Endothelial cell of umbilical vein (primary cell): Measurements from ENCODE around the gene ADAM17. TPM values are rescaled to one million over a fixed set of nuclear protein-coding genes. Genes with fewer than 3 reads are reported as not detected.

Experiments used
- BruUV-seq: library from RNA; stranded (reverse); fragments of 400-500 nt; replicated peaks from 2 replicates; lab custom pipeline; 2021; lab: Mats Ljungman, UMichigan
- CTCF ChIA-PET: fragments of 300-600, 350-600 bp; sonication (Branson Sonifier 250); formaldehyde crosslinking; loops from one replicate; lab custom pipeline; 2021; ENCODE audit warnings: antibody characterized with exemption, inconsistent platforms; lab: Charles Lee
- POLR2A ChIA-PET: fragments of 300-600, 350-600 bp; sonication (Branson Sonifier 250); formaldehyde crosslinking; loops from one replicate; lab custom pipeline; 2021; ENCODE audit warnings: antibody characterized with exemption, inconsistent platforms; lab: Charles Lee
- DNase-seq: peaks from one replicate; pipeline ENCODE4 v3.0.0-alpha.2; 2011; ENCODE audit warnings: low read depth, low spot score
- FAIRE-seq: peaks from 2 replicates; lab custom pipeline; 2011; peaks lifted over from hg19 to GRCh38; lab: Jason Lieb, UNC
- H2AFZ ChIP-seq: 2 replicates; pipeline ENCODE4 v1.6.0; 2012; ENCODE audit warnings: low read depth, low read length, control low read depth, inconsistent platforms
- H3K27ac ChIP-seq: 2 replicates; pipeline ENCODE4 v1.5.1; 2011; ENCODE audit warnings: low read depth, mild to moderate bottlenecking, control low read depth, low read length, moderate library complexity; ENCODE audit not compliant: insufficient read depth
- H3K27me3 ChIP-seq, 2 experiments: 2 replicates each; pipeline versions ENCODE4 v1.6.0 to v1.6.1; 2011; ENCODE audit warnings: low read length in 2 of 2, mixed read lengths in 1 of 2; ENCODE audit not compliant: control insufficient read depth in 2 of 2, insufficient read depth in 2 of 2
- H3K36me3 ChIP-seq, 2 experiments: 2 replicates in 1 of 2; 3 replicates in 1 of 2; pipeline ENCODE4 v1.5.1; 2011; ENCODE audit warnings: low read length in 2 of 2, mild to moderate bottlenecking in 1 of 2, moderate library complexity in 1 of 2; ENCODE audit not compliant: control insufficient read depth in 2 of 2, insufficient read depth in 2 of 2; ENCODE audit errors: extremely low read depth in 1 of 2
- H3K4me1 ChIP-seq: 3 replicates; pipeline ENCODE4 v1.5.1; 2011; ENCODE audit warnings: mild to moderate bottlenecking, low read length; ENCODE audit not compliant: control insufficient read depth, insufficient read depth; ENCODE audit errors: extremely low read depth
- H3K4me2 ChIP-seq: 2 replicates; pipeline ENCODE4 v1.6.1; 2011; ENCODE audit warnings: low read length, control low read depth, mixed read lengths; ENCODE audit not compliant: insufficient read depth
- H3K4me3 ChIP-seq, 3 experiments: fragments of 200-600 bp in 1 of 3; sonication (generic), shearing (Covaris generic) in 1 of 3; replicated peaks in 1 of 3; 2 replicates each; pipeline ENCODE4 v1.5.1; 2011 to 2016; ENCODE audit warnings: control low read depth in 3 of 3, low read length in 3 of 3, mild to moderate bottlenecking in 2 of 3, inconsistent platforms in 1 of 3, low read depth in 1 of 3, moderate library complexity in 1 of 3; ENCODE audit not compliant: insufficient read depth in 1 of 3
- H3K79me2 ChIP-seq: 2 replicates; pipeline ENCODE4 v1.6.0; 2012; ENCODE audit warnings: low read length, inconsistent platforms; ENCODE audit not compliant: control insufficient read depth, insufficient read depth
- H3K9ac ChIP-seq: replicated peaks from 2 replicates; pipeline ENCODE3; 2011; ENCODE audit warnings: low read length, control low read depth; ENCODE audit not compliant: insufficient read depth; ENCODE audit errors: extremely low read depth
- H3K9me1 ChIP-seq: replicated peaks from 3 replicates; pipeline ENCODE4 v1.6.0; 2011; ENCODE audit warnings: mild to moderate bottlenecking, low read length; ENCODE audit not compliant: control insufficient read depth, insufficient read depth; ENCODE audit errors: extremely low read depth
- H3K9me3 ChIP-seq: replicated peaks from 2 replicates; pipeline ENCODE4 v1.5.1; 2012; ENCODE audit warnings: low read length, inconsistent platforms; ENCODE audit not compliant: control insufficient read depth, insufficient read depth
- H4K20me1 ChIP-seq: replicated peaks from 2 replicates; pipeline ENCODE3; 2011; ENCODE audit warnings: mild to moderate bottlenecking, low read length; ENCODE audit not compliant: control insufficient read depth, insufficient read depth; ENCODE audit errors: extremely low read depth
- EZH2 ChIP-seq: IDR thresholded peaks from 2 replicates; pipeline ENCODE4 v1.6.1; 2012; ENCODE audit warnings: borderline replicate concordance, low read depth, mild to moderate bottlenecking, moderate library complexity, low read length, inconsistent platforms; ENCODE audit not compliant: severe bottlenecking
- FOS ChIP-seq: IDR thresholded peaks from 2 replicates; pipeline ENCODE4 v1.6.1; 2011; ENCODE audit warnings: mild to moderate bottlenecking, low read length, moderate library complexity, borderline replicate concordance; ENCODE audit not compliant: insufficient read depth
- GATA2 ChIP-seq: IDR thresholded peaks from 2 replicates; pipeline ENCODE4 v1.7.0; 2011; ENCODE audit warnings: low read depth, mild to moderate bottlenecking, moderate library complexity, mixed read lengths, low read length; ENCODE audit not compliant: insufficient read length, insufficient read depth
- JUN ChIP-seq: IDR thresholded peaks from 2 replicates; pipeline ENCODE4 v1.6.1; 2011; ENCODE audit warnings: borderline replicate concordance, low read depth; ENCODE audit not compliant: insufficient read length, insufficient read depth
- MYC ChIP-seq: IDR thresholded peaks from one replicate; pipeline ENCODE4 v1.6.1; 2011; ENCODE audit warnings: mild to moderate bottlenecking, low read depth, low read length
- POLR2A ChIP-seq: IDR thresholded peaks from 2 replicates; pipeline ENCODE4 v1.6.1; 2012; ENCODE audit warnings: low read depth, mild to moderate bottlenecking, control low read depth, low read length
- POLR2AphosphoS5 ChIP-seq: IDR thresholded peaks from 2 replicates; pipeline ENCODE4 v1.6.1; 2012; ENCODE audit warnings: low read depth, mild to moderate bottlenecking, control low read depth, low read length, moderate library complexity; ENCODE audit not compliant: insufficient read depth
- dilution Hi-C: fragments of 300-500 bp; cut with MboI; formaldehyde crosslinking; loops from one replicate; pipeline ENCODE4 v1.15.0; 2019; ENCODE audit warnings: low sequenced_read_pairs; ENCODE audit not compliant: extremely low pct_ligation_motif_present
- intact Hi-C: fragments of 100-400 bp; cut with micrococcal nuclease; formaldehyde crosslinking; loops from one replicate; pipeline ENCODE4 v1.10.0; 2022
- polyA plus RNA-seq, 4 experiments: library from polyadenylated mRNA; depleted of rRNA in 3 of 4; stranded (reverse) in 3 of 4; unstranded in 1 of 4; fragments of >200 nt; gene quantifications; 2 replicates each; pipeline versions ENCODE4 v1.2.1 to v1.2.3, GENCODE V29; 2011 to 2012; ENCODE audit warnings: missing spikeins in 1 of 4
- total RNA-seq: library from RNA; stranded (reverse); gene quantifications from 2 replicates; pipeline ENCODE4 v1.2.3, GENCODE V29; 2021
- TF ChIP-seq, protein P1 (sequence below), 2 donors: IDR thresholded peaks; 1 replicate in 1 of 2; 2 replicates in 1 of 2; pipeline ENCODE4 v1.5.1; 2011; ENCODE audit warnings: low read length in 2 of 2, mild to moderate bottlenecking in 2 of 2, moderate library complexity in 2 of 2, control low read depth in 1 of 2, inconsistent platforms in 1 of 2, low read depth in 1 of 2; ENCODE audit not compliant: insufficient read depth in 1 of 2; ENCODE audit errors: extremely low read depth in 1 of 2
- TF ChIP-seq, protein P2 (sequence below): IDR thresholded peaks from 2 replicates; pipeline ENCODE4 v1.6.1; 2011; ENCODE audit not compliant: insufficient read depth, insufficient read length

ADAM17 gene
- total and polyA plus RNA-seq, 2 donors (not counting 3 experiments of a cell fraction or from before 2014, with no cell fraction given) = 10.6 to 57.1 TPM

- no TSS peak for BruUV-seq
- Histone ChIP-seq H3K4me2 (no peak overlapping the region), H3K9ac (no peak overlapping the region), H3K9me3 (no peaks in the 10 kb centered on the region), H3K27me3 (no peaks in the 10 kb centered on the region), H3K36me3 (peaks cover 0 to 7% of the 10 kb centered on the region in 2 experiments), H3K27ac (no peak overlapping the region), H2AFZ (no peak overlapping the region), H3K4me1 (no peaks in the 10 kb centered on the region), H3K4me3 (no peak overlapping the region), H3K79me2 (no peaks in the 10 kb centered on the region), H4K20me1 (no peaks in the 10 kb centered on the region), H3K9me1 (no peaks in the 10 kb centered on the region)
- ChIA-PET CTCF (interaction anchor here (1.2 kb wide), 1 partner anchor 14 kb away, joined by 3 read pairs; no protein-coding TSS in a partner anchor), POLR2A (no interaction called here)
- no peak for TF ChIP-seq JUN
- TF ChIP-seq MYC = no peak
- no peak for TF ChIP-seq POLR2A
- TF ChIP-seq, protein P1, sequence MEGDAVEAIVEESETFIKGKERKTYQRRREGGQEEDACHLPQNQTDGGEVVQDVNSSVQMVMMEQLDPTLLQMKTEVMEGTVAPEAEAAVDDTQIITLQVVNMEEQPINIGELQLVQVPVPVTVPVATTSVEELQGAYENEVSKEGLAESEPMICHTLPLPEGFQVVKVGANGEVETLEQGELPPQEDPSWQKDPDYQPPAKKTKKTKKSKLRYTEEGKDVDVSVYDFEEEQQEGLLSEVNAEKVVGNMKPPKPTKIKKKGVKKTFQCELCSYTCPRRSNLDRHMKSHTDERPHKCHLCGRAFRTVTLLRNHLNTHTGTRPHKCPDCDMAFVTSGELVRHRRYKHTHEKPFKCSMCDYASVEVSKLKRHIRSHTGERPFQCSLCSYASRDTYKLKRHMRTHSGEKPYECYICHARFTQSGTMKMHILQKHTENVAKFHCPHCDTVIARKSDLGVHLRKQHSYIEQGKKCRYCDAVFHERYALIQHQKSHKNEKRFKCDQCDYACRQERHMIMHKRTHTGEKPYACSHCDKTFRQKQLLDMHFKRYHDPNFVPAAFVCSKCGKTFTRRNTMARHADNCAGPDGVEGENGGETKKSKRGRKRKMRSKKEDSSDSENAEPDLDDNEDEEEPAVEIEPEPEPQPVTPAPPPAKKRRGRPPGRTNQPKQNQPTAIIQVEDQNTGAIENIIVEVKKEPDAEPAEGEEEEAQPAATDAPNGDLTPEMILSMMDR (IDR thresholded peaks at IDR 0.05; ENCODE audit: extremely low read depth in 1 of 2, insufficient read depth in 1 of 2, low read depth in 1 of 2, low read length in 2 of 2) = no peak
- no peak for TF ChIP-seq GATA2
- TF ChIP-seq FOS = no peak
- no peak for TF ChIP-seq EZH2
- TF ChIP-seq, protein P2, sequence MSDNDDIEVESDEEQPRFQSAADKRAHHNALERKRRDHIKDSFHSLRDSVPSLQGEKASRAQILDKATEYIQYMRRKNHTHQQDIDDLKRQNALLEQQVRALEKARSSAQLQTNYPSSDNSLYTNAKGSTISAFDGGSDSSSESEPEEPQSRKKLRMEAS = no peak
- no peak for TF ChIP-seq POLR2AphosphoS5
- FAIRE-seq (no peak), DNase-seq (no peak)
- dilution Hi-C loops (no loop called here), intact Hi-C loops (no loop called here)
Observed at GRCh38 chr2:9462313-9462712, 93.3 kb downstream of the ADAM17 start.
